ENCODE data around the gene FGFR3.

Gene FGFR3

GRCh38 chr4:1756893-1757779 lies 36.0 kb upstream of the FGFR3 start:
- DNase-seq (ENCODE audit: low spot score) = no peak

GRCh38 chr4:1757836-1758235 lies 35.3 kb upstream of the FGFR3 start:
- DNase-seq (ENCODE audit: low spot score) = no peak

GRCh38 chr4:1758306-1759121 lies 34.6 kb upstream of the FGFR3 start:
- no peak for DNase-seq (ENCODE audit: low spot score)

- DNase-seq (ENCODE audit: low spot score) = no peak
Measured at GRCh38 chr4:1759170-1759817, 33.8 kb upstream of the FGFR3 start.

- DNase-seq (ENCODE audit: low spot score) = no peak
Measured at GRCh38 chr4:1759818-1760223, 33.3 kb upstream of the FGFR3 start.

GRCh38 chr4:1760521-1761071 lies 32.5 kb upstream of the FGFR3 start:
- no peak for DNase-seq (ENCODE audit: low spot score)

- no peak for DNase-seq (ENCODE audit: low spot score)
Measured at GRCh38 chr4:1761130-1761689, 31.9 kb upstream of the FGFR3 start.

GRCh38 chr4:1762264-1763010 lies 30.7 kb upstream of the FGFR3 start:
- DNase-seq (ENCODE audit: low spot score) = no peak

- no peak for DNase-seq (ENCODE audit: low spot score)
Measured at GRCh38 chr4:1763070-1763549, 30.0 kb upstream of the FGFR3 start.

- peak; percentile 62 for DNase-seq (ENCODE audit: low spot score)
Measured at GRCh38 chr4:1763550-1764080, 29.5 kb upstream of the FGFR3 start.

- no peak for DNase-seq (ENCODE audit: low spot score)
Measured at GRCh38 chr4:1764670-1765069, 28.4 kb upstream of the FGFR3 start.

- no peak for DNase-seq (ENCODE audit: low spot score)
Measured at GRCh38 chr4:1765409-1766072, 27.6 kb upstream of the FGFR3 start.

- DNase-seq (ENCODE audit: low spot score) = no peak
Measured at GRCh38 chr4:1766106-1767060, 26.7 kb upstream of the FGFR3 start.

- no peak for DNase-seq (ENCODE audit: low spot score)
Measured at GRCh38 chr4:1767061-1767769, 25.9 kb upstream of the FGFR3 start.

GRCh38 chr4:1767770-1768366 lies 25.2 kb upstream of the FGFR3 start:
- DNase-seq (ENCODE audit: low spot score) = no peak

- DNase-seq (ENCODE audit: low spot score) = no peak
Measured at GRCh38 chr4:1768367-1769034, 24.6 kb upstream of the FGFR3 start.

GRCh38 chr4:1769692-1770091 lies 23.4 kb upstream of the FGFR3 start:
- no peak for DNase-seq (ENCODE audit: low spot score)
